Body of pancreas (tissue), 4 donors: ENCODE data around the gene PMIS2. TPM values are rescaled to one million over a fixed set of nuclear protein-coding genes. Genes with fewer than 3 reads are reported as not detected.

ENCODE experiments used
- ATAC-seq: fragments of 150-250 bp; one replicate; pipeline ENCODE4 v1.9.1; 2016
- DNase-seq, 4 donors: peaks; one replicate each; pipeline ENCODE4 v3.0.0-alpha.2; 2019
- H3K27ac ChIP-seq, 4 donors: fragments of 200-600 bp; sonication (generic); 1 replicate in 3 of 4; 2 replicates in 1 of 4; pipeline versions ENCODE4 v1.5.1 to v1.6.1; 2016 to 2019; ENCODE audit warnings: mild to moderate bottlenecking in 1 of 4, mixed read lengths in 1 of 4, moderate library complexity in 1 of 4
- H3K27me3 ChIP-seq, 2 donors: fragments of 200-600 bp; sonication (generic); one replicate each; pipeline ENCODE4 v1.6.0; 2016; ENCODE audit warnings: mild to moderate bottlenecking in 1 of 2
- H3K36me3 ChIP-seq, 2 donors: fragments of 200-600 bp; sonication (generic); replicated peaks in 1 of 2; 2 replicates each; pipeline ENCODE4 v1.5.1; 2016; ENCODE audit warnings: low read depth in 2 of 2; ENCODE audit not compliant: insufficient read depth in 1 of 2
- H3K4me1 ChIP-seq: fragments of 200-600 bp; sonication (generic); one replicate; pipeline ENCODE4 v1.6.0; 2016
- H3K4me3 ChIP-seq, 2 donors: fragments of 200-600 bp; sonication (generic); 1 replicate in 1 of 2; 2 replicates in 1 of 2; pipeline ENCODE4 v1.5.1; 2016 to 2019
- H3K9me3 ChIP-seq, 3 donors: fragments of 200-600 bp; sonication (generic); 1 replicate in 2 of 3; 2 replicates in 1 of 3; pipeline ENCODE4 v1.5.1; 2016
- CTCF ChIP-seq, 7 experiments: fragments of 450-650 bp in 4 of 7; fragments of 200-600 bp in 3 of 7; sonication (generic) in 3 of 7; IDR thresholded peaks; one replicate each; pipeline ENCODE4 v1.5.1; 2016 to 2019; ENCODE audit warnings: antibody characterized with exemption in 7 of 7
- POLR2A ChIP-seq, 3 donors: fragments of 450-650 bp; IDR thresholded peaks; one replicate each; pipeline ENCODE4 v1.6.1; 2016; ENCODE audit warnings: antibody characterized with exemption in 3 of 3, mild to moderate bottlenecking in 2 of 3
- WGBS, 2 donors: methylation state at CpG; one replicate each; pipeline ENCODE4 v1.1.5; 2017; 5-methylcytosine and 5-hydroxymethylcytosine counted together
- intact Hi-C: fragments of 100-400 bp; cut with DNase I; formaldehyde crosslinking; loops from one replicate; pipeline ENCODE4 v1.15.1; 2023
- total RNA-seq, 2 donors: library from RNA; depleted of rRNA; stranded (reverse); fragments of >200 nt; gene quantifications; one replicate each; pipeline ENCODE4 v1.1.0, GENCODE V29; 2016

The PMIS2 gene
- total RNA-seq, 2 donors from 2014 or later, result not detected

GRCh38 chr19:35612559-35613321 is 26.8 kb downstream of the PMIS2 start, which contains the start of gene HAUS5:
Gene HAUS5, plus strand, starts transcription at chr19:35612735. Its CDS starts 60 bp downstream, at chr19:35612795.
- ATAC-seq (peak; percentile 96), DNase-seq (peak; percentile 95 to 97 (median 95))
- no peaks in the 10 kb centered on the region for H3K9me3 ChIP-seq
- peak within 1 kb of the TSS; percentile 25 to 32 for H3K4me3 ChIP-seq
- peak; percentile 8 to 71 (median 62) for TF ChIP-seq POLR2A (IDR thresholded peaks at IDR 0.05)
- peak in 4 of 7 experiments; percentile 35 to 57 (median 40) for TF ChIP-seq CTCF (IDR thresholded peaks at IDR 0.05)
- H3K36me3 ChIP-seq, result no peaks in the 10 kb centered on the region
- H3K27ac ChIP-seq, result peak within 1 kb of the TSS; percentile 1 to 61 (median 52)
- 0% methylated on average over 10 to 44 of the region's 47 CpGs for WGBS, 2 donors
- H3K4me1 ChIP-seq, result peaks cover 12% of the 10 kb centered on the region
- no peaks in the 10 kb centered on the region for H3K27me3 ChIP-seq
- intact Hi-C loops, result no loop called here

GRCh38 chr19:35613574-35613973 is 27.6 kb downstream of the PMIS2 start:
- Histone ChIP-seq H3K27ac (no peak overlapping the region), H3K4me3 (no peak overlapping the region), H3K27me3 (no peaks in the 10 kb centered on the region), H3K4me1 (peaks cover 12% of the 10 kb centered on the region), H3K36me3 (no peaks in the 10 kb centered on the region), H3K9me3 (no peaks in the 10 kb centered on the region)
- no peak for TF ChIP-seq CTCF (IDR thresholded peaks at IDR 0.05)
- TF ChIP-seq POLR2A (IDR thresholded peaks at IDR 0.05), result no peak
- ATAC-seq, result no peak
- intact Hi-C loops, result no loop called here
- no peak for DNase-seq
- WGBS, 2 donors, result 77 to 79% methylated on average over 1 of the region's 1 CpG

- Histone ChIP-seq H3K4me1 (peaks cover 12% of the 10 kb centered on the region), H3K27ac (no peak overlapping the region), H3K9me3 (no peaks in the 10 kb centered on the region), H3K27me3 (no peaks in the 10 kb centered on the region), H3K36me3 (no peaks in the 10 kb centered on the region), H3K4me3 (no peak overlapping the region)
- DNase-seq (no peak), ATAC-seq (no peak)
- TF ChIP-seq CTCF (IDR thresholded peaks at IDR 0.05) (no peak), POLR2A (IDR thresholded peaks at IDR 0.05) (no peak)
- WGBS, 2 donors, result 87 to 92% methylated on average over 3 to 16 of the region's 17 CpGs
- intact Hi-C loops, result no loop called here
Observed at GRCh38 chr19:35615036-35615435, 29.1 kb downstream of the PMIS2 start.

- no peaks in the 10 kb centered on the region for H3K4me1 ChIP-seq
- no peak for ATAC-seq
- no peaks in the 10 kb centered on the region for H3K36me3 ChIP-seq
- TF ChIP-seq POLR2A (IDR thresholded peaks at IDR 0.05) (no peak), CTCF (IDR thresholded peaks at IDR 0.05) (no peak)
- no peak overlapping the region for H3K4me3 ChIP-seq
- 80 to 84% methylated on average over 7 of the region's 7 CpGs for WGBS, 2 donors
- H3K27me3 ChIP-seq, result no peaks in the 10 kb centered on the region
- H3K27ac ChIP-seq, result no peak overlapping the region
- DNase-seq, result no peak
- intact Hi-C loops, result no loop called here
- H3K9me3 ChIP-seq, result no peaks in the 10 kb centered on the region
Observed at GRCh38 chr19:35618857-35619256, 32.9 kb downstream of the PMIS2 start.
